ENCODE measurements around the gene ESRP2.

Gene ESRP2

DNA sequence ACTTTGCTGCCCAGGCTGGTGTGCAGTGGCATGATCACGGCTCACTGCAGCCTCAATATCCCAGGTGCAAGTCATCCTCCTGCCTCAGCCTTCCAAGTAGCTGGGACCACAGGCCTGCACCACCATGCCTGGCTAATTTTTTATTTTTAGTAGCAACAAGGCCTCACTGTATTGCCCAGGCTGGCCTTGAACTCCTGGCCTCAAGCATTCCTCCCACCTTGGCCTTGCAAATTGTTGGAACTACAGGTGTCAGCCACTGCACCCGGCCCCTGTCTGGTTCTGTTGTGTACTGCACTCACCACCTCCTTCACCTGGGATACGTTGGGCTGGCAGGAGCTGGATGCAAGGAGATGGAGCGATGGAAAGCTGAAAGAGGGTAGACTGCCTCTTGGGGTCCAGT is 17.8 kb upstream of the ESRP2 start:
- Histone ChIP-seq H3K27ac (replicated peaks) (no peak overlapping the region), H3K27me3 (ENCODE audit: insufficient read depth, poor library complexity, severe bottlenecking) (no peaks in the 10 kb centered on the region)
- TF ChIP-seq, protein P1, sequence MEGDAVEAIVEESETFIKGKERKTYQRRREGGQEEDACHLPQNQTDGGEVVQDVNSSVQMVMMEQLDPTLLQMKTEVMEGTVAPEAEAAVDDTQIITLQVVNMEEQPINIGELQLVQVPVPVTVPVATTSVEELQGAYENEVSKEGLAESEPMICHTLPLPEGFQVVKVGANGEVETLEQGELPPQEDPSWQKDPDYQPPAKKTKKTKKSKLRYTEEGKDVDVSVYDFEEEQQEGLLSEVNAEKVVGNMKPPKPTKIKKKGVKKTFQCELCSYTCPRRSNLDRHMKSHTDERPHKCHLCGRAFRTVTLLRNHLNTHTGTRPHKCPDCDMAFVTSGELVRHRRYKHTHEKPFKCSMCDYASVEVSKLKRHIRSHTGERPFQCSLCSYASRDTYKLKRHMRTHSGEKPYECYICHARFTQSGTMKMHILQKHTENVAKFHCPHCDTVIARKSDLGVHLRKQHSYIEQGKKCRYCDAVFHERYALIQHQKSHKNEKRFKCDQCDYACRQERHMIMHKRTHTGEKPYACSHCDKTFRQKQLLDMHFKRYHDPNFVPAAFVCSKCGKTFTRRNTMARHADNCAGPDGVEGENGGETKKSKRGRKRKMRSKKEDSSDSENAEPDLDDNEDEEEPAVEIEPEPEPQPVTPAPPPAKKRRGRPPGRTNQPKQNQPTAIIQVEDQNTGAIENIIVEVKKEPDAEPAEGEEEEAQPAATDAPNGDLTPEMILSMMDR (IDR thresholded peaks at IDR 0.05; ENCODE audit: insufficient read depth, low read length) = no peak
- no peak for TF ChIP-seq POLR2AphosphoS5 (IDR thresholded peaks at IDR 0.05; ENCODE audit: low read depth)
- no peak for TF ChIP-seq SPI1 (IDR thresholded peaks at IDR 0.05; ENCODE audit: borderline replicate concordance, low read depth)
- TF ChIP-seq GABPA (IDR thresholded peaks at IDR 0.05; ENCODE audit: low read depth) = no peak
- TF ChIP-seq, protein P2, sequence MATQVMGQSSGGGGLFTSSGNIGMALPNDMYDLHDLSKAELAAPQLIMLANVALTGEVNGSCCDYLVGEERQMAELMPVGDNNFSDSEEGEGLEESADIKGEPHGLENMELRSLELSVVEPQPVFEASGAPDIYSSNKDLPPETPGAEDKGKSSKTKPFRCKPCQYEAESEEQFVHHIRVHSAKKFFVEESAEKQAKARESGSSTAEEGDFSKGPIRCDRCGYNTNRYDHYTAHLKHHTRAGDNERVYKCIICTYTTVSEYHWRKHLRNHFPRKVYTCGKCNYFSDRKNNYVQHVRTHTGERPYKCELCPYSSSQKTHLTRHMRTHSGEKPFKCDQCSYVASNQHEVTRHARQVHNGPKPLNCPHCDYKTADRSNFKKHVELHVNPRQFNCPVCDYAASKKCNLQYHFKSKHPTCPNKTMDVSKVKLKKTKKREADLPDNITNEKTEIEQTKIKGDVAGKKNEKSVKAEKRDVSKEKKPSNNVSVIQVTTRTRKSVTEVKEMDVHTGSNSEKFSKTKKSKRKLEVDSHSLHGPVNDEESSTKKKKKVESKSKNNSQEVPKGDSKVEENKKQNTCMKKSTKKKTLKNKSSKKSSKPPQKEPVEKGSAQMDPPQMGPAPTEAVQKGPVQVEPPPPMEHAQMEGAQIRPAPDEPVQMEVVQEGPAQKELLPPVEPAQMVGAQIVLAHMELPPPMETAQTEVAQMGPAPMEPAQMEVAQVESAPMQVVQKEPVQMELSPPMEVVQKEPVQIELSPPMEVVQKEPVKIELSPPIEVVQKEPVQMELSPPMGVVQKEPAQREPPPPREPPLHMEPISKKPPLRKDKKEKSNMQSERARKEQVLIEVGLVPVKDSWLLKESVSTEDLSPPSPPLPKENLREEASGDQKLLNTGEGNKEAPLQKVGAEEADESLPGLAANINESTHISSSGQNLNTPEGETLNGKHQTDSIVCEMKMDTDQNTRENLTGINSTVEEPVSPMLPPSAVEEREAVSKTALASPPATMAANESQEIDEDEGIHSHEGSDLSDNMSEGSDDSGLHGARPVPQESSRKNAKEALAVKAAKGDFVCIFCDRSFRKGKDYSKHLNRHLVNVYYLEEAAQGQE (IDR thresholded peaks at IDR 0.05; ENCODE audit: insufficient replicate concordance, low read depth) = no peak

DNA sequence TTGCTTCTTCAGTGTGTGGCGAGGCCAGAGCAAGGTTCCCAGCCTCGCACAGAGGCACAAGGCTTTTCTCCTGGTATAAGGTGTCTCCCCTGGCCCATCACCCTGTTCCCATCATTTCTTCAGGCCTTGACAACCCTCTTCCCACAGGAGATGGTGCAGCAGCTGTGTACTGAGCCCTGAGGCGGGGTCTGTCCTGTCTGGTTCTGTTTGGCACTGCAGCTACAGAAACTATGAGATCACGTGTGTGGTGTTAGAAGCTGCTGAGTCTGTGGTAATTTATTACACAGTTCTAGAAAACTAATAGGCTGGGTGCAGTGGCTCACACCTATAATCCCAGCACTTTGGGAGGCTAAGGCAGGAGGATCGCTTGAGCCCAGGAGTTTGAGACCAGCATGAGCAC is 16.5 kb upstream of the ESRP2 start:
- no peaks in the 10 kb centered on the region for H3K27me3 ChIP-seq (ENCODE audit: insufficient read depth, poor library complexity, severe bottlenecking)
- no peak overlapping the region for H3K4me3 ChIP-seq (replicated peaks; ENCODE audit: insufficient read depth, low read length)
- no peak for DNase-seq (ENCODE audit: low read depth in 1 of 2, low spot score in 1 of 2)
- TF ChIP-seq GABPA (IDR thresholded peaks at IDR 0.05; ENCODE audit: low read depth) (no peak), SPI1 (IDR thresholded peaks at IDR 0.05; ENCODE audit: borderline replicate concordance, low read depth) (no peak), POLR2AphosphoS5 (IDR thresholded peaks at IDR 0.05; ENCODE audit: low read depth) (no peak)
- TF ChIP-seq, protein P2 (IDR thresholded peaks at IDR 0.05; ENCODE audit: insufficient replicate concordance, low read depth) = no peak
- TF ChIP-seq, protein P1 (IDR thresholded peaks at IDR 0.05; ENCODE audit: insufficient read depth, low read length) = no peak
- H3K27ac ChIP-seq (replicated peaks) = no peak overlapping the region

More for the DNA sequence above, 17.8 kb upstream of the ESRP2 start:
- no peak overlapping the region for H3K4me3 ChIP-seq (replicated peaks; ENCODE audit: insufficient read depth, low read length)
- DNase-seq (ENCODE audit: low read depth in 1 of 2, low spot score in 1 of 2) = no peak

DNA sequence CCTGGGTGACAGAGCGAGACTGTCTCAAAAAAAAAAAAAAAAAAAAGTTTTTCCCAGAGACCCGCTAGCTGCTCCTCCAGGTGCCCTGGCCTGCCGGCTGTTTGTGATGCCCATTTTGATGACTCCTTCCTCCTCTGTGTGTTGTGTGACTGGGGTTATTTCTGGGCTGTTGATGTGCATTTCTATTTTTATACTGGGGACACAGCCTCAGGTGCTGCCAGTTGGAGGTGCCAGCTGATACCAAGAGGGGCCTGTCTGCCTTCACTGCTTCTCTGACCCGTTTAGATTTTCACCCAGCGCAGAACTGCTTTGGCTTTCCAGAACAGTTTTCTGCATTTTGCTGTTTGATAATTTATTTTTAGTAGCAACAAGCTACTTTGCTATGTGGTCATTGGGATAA is 15.9 kb upstream of the ESRP2 start:
- TF ChIP-seq, protein P2 (IDR thresholded peaks at IDR 0.05; ENCODE audit: insufficient replicate concordance, low read depth) = no peak
- TF ChIP-seq SPI1 (IDR thresholded peaks at IDR 0.05; ENCODE audit: borderline replicate concordance, low read depth) = no peak
- TF ChIP-seq POLR2AphosphoS5 (IDR thresholded peaks at IDR 0.05; ENCODE audit: low read depth) = no peak
- TF ChIP-seq, protein P1 (IDR thresholded peaks at IDR 0.05; ENCODE audit: insufficient read depth, low read length) = no peak
- no peak for TF ChIP-seq GABPA (IDR thresholded peaks at IDR 0.05; ENCODE audit: low read depth)
- Histone ChIP-seq H3K4me3 (replicated peaks; ENCODE audit: insufficient read depth, low read length) (no peak overlapping the region), H3K27me3 (ENCODE audit: insufficient read depth, poor library complexity, severe bottlenecking) (no peaks in the 10 kb centered on the region), H3K27ac (replicated peaks) (no peak overlapping the region)
- DNase-seq (ENCODE audit: low read depth in 1 of 2, low spot score in 1 of 2) = no peak
